Brain microvascular endothelial cell (primary cell): ENCODE measurements around the gene HM13.

Experiments used
- DNase-seq: peaks from one replicate; pipeline ENCODE4 v3.0.0-alpha.2; 2020
- H3K27ac ChIP-seq: fragments of 250-450 bp; sonication (Bioruptor Pico); 2 replicates; pipeline ENCODE4 v1.5.1; 2020; ENCODE audit warnings: mild to moderate bottlenecking, moderate library complexity
- H3K27me3 ChIP-seq: fragments of 250-450 bp; sonication (Bioruptor Pico); replicated peaks from 2 replicates; pipeline ENCODE4 v1.5.1; 2020; ENCODE audit warnings: mild to moderate bottlenecking
- H3K36me3 ChIP-seq: fragments of 250-450 bp; sonication (Bioruptor Pico); replicated peaks from 2 replicates; pipeline ENCODE4 v1.5.1; 2020; ENCODE audit warnings: mild to moderate bottlenecking
- H3K4me3 ChIP-seq: 2 replicates; pipeline ENCODE4 v1.5.1; 2011; ENCODE audit warnings: low read depth, mild to moderate bottlenecking, control low read depth, low read length, moderate library complexity
- in situ Hi-C: cut with HindIII; loops from 2 replicates; pipeline ENCODE4 v1.10.0; 2017; ENCODE audit warnings: low sequenced_read_pairs, low pct_ligation_motif_present
- TF ChIP-seq, protein P1 (sequence below): IDR thresholded peaks from 2 replicates; pipeline ENCODE4 v1.5.1; 2011; ENCODE audit warnings: low read depth, mild to moderate bottlenecking, moderate library complexity, low read length, control low read depth, inconsistent platforms; ENCODE audit errors: missing control alignments

The HM13 gene

DNA sequence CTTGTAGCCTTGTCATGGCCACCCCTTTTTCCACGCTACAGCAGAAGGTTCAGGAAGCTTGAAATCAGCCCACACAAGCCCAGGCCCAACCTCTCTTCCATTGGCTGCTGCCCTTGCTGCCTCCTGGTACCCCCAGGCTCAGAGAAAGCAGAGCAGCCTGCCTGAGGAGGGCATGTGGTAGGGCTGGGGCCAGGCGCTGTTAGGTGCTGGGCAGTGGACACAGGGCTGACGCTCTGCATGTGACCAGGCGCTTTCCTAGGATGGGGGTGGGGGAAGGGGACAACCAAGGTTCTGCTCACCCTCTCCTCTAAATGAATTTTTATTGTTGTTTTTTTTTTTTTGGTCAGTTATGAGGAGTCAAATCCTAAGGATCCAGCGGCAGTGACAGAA, 54.5 kb downstream of the HM13 start:
- no peak overlapping the region for H3K27ac ChIP-seq

DNA sequence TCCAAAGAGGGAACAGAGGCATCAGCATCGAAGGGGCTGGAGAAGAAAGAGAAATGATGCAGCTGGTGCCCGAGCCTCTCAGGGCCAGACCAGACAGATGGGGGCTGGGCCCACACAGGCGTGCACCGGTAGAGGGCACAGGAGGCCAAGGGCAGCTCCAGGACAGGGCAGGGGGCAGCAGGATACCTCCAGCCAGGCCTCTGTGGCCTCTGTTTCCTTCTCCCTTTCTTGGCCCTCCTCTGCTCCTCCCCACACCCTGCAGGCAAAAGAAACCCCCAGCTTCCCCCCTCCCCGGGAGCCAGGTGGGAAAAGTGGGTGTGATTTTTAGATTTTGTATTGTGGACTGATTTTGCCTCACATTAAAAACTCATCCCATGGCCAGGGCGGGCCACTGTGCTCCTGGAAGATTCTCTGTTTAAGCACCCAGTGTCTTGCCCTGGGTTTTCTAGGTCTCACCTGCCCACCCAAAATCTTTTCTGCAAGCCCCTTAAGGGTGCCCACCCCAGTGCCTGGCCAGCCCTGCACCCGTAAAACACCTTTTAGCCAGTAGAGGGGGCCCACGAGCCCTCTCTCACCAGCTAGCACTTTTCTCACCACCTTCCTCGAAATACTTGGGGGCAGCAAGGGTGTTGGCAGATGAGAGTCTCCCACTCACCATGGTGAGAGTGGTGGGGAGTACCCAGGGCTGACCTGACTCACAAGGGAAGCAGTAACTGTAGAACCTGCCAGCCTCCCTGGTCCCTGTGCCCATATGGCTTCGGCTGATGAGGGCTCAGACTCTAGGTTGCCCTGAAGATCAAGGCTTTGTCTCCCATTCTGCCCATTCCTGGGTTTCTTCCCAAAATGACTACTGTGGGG, 55.1 kb downstream of the HM13 start:
- H3K4me3 ChIP-seq = no peak overlapping the region
- DNase-seq = no peak
- no peak overlapping the region for H3K27ac ChIP-seq
- in situ Hi-C loops = loop anchor here (5.0 kb wide), 1 partner anchor 43 kb away; no protein-coding TSS in a partner anchor
- peaks cover 12% of the 10 kb centered on the region for H3K36me3 ChIP-seq
- TF ChIP-seq, protein P1, sequence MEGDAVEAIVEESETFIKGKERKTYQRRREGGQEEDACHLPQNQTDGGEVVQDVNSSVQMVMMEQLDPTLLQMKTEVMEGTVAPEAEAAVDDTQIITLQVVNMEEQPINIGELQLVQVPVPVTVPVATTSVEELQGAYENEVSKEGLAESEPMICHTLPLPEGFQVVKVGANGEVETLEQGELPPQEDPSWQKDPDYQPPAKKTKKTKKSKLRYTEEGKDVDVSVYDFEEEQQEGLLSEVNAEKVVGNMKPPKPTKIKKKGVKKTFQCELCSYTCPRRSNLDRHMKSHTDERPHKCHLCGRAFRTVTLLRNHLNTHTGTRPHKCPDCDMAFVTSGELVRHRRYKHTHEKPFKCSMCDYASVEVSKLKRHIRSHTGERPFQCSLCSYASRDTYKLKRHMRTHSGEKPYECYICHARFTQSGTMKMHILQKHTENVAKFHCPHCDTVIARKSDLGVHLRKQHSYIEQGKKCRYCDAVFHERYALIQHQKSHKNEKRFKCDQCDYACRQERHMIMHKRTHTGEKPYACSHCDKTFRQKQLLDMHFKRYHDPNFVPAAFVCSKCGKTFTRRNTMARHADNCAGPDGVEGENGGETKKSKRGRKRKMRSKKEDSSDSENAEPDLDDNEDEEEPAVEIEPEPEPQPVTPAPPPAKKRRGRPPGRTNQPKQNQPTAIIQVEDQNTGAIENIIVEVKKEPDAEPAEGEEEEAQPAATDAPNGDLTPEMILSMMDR = peak; percentile 93
- no peaks in the 10 kb centered on the region for H3K27me3 ChIP-seq

More for the DNA sequence above, 54.5 kb downstream of the HM13 start:
- peaks cover 15% of the 10 kb centered on the region for H3K36me3 ChIP-seq
- no peak for DNase-seq
- TF ChIP-seq, protein P1 = no peak
- H3K4me3 ChIP-seq = no peak overlapping the region
- in situ Hi-C loops = loop anchor here (5.0 kb wide), 1 partner anchor 44 kb away; no protein-coding TSS in a partner anchor
- no peaks in the 10 kb centered on the region for H3K27me3 ChIP-seq

DNA sequence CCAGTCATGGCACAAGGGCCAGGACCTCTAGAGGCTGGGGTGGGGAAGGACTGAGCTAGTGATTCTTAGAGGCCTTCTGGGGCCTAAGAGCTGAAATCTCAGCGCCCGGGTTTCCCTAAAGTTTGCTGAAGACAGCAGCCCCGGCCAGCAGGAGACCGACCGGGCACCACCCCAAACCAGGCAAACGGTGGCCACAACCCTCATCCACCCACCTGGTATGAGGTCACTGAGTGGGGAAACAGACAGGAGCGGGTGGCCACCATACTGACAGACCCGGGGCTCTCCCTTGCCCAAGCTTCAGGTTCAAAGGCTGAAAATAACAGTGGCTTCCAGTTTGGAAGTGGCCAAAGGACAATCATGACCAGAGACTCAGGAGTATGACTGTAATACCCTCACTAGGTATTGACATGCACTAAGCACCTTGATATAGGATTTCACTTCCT, 55.8 kb downstream of the HM13 start:
- Histone ChIP-seq H3K4me3 (no peak overlapping the region), H3K27me3 (no peaks in the 10 kb centered on the region), H3K36me3 (peaks cover 12% of the 10 kb centered on the region), H3K27ac (no peak overlapping the region)
- in situ Hi-C loops = no loop called here
- TF ChIP-seq, protein P1 = no peak
- no peak for DNase-seq

DNA sequence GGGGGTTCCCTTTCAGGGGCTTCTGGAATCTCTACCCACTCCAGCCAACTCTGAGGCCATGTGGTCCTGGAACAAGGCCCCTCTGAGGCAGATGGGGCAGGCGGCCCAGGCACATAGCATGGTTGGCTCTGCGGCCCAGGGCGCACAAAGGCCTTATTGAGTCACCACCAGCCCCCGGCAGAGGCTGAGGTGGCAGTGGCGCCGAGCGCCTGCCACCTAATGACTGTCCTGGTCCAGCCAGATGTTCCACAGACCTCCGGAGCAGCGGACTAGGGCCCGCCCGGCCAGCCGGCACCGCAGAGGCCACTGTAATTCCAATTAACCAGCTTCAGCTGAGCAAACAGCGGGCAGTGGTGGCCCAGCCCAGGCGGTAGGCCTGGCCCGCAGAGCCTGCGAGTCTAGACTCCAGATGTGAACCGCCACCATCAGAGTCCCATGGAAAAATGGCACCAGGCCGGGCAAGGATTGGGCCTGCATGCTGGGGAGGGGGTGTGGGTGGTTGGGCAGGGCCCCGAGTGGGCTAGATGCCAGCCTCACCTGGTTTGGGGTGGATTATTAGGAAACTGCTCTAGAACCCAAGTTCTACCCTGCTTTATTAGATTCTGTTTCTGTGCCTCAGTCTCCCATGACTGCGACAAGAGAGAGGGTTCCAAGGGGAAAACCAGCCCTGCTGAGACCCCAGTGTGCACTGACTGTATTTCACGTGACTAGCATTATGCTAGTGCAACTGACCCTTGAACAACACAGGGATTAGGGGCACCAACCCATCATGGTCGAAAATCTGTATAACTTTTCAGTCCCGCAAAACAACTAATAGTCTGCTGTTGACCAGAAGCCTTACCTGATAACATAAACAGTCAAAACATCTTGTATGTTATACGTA, 56.7 kb downstream of the HM13 start:
- no peak for DNase-seq
- in situ Hi-C loops = no loop called here
- TF ChIP-seq, protein P1 = no peak
- Histone ChIP-seq H3K36me3 (peaks cover 9% of the 10 kb centered on the region), H3K27ac (no peak overlapping the region), H3K27me3 (no peaks in the 10 kb centered on the region), H3K4me3 (no peak overlapping the region)

DNA sequence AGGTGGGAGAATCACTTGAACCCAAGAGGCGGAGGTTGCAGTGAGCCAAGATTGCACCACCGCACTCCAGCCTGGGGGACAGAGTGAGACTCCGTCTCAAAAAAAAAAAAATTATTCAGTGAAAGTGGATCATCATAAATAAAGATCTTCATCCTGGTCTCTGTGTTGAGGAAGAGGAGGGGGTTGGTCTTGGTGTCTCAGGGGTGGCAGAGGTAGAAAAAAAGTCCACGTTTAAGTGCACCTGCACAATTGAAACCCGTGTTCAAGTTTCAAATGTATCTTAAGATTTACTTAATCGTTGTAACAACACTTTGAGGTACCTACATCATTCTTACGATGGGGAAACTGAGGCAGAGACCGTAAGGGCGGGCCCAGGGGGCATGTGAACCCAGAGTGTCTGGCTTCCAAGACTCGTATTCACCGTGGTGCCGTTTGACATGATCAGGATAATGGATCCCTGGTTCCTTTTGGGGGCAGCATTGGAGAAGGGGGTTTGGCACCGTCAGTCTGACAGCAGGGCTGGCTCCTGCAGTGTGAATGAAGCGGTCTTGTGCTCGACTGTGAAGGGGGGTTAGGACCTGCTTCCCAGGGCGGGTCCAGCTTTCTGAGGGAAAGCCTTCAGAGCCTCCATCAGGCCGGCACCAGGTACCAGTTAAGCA, 57.9 kb downstream of the HM13 start:
- TF ChIP-seq, protein P1 = no peak
- no peaks in the 10 kb centered on the region for H3K27me3 ChIP-seq
- peak overlapping the region; percentile 30 for H3K4me3 ChIP-seq
- peaks cover 5% of the 10 kb centered on the region for H3K36me3 ChIP-seq
- H3K27ac ChIP-seq = peak overlapping the region; percentile 78
- DNase-seq = no peak
- in situ Hi-C loops = no loop called here
